PC-3 (cell line): ENCODE data around the gene NKD2.

Experiments used
- CTCF ChIP-seq: fragments of 300-600 bp; sonication (generic); conservative IDR thresholded peaks from 2 replicates; pipeline ENCODE4 v1.5.1; 2017; ENCODE audit warnings: antibody characterized with exemption, low read depth, mild to moderate bottlenecking, low read length
- EZH2 ChIP-seq: fragments of 300-600 bp; sonication (generic); IDR thresholded peaks from one replicate; pipeline ENCODE4 v1.6.1; 2017; ENCODE audit warnings: antibody characterized with exemption, mild to moderate bottlenecking, low read length; ENCODE audit not compliant: unreplicated experiment

DNA sequence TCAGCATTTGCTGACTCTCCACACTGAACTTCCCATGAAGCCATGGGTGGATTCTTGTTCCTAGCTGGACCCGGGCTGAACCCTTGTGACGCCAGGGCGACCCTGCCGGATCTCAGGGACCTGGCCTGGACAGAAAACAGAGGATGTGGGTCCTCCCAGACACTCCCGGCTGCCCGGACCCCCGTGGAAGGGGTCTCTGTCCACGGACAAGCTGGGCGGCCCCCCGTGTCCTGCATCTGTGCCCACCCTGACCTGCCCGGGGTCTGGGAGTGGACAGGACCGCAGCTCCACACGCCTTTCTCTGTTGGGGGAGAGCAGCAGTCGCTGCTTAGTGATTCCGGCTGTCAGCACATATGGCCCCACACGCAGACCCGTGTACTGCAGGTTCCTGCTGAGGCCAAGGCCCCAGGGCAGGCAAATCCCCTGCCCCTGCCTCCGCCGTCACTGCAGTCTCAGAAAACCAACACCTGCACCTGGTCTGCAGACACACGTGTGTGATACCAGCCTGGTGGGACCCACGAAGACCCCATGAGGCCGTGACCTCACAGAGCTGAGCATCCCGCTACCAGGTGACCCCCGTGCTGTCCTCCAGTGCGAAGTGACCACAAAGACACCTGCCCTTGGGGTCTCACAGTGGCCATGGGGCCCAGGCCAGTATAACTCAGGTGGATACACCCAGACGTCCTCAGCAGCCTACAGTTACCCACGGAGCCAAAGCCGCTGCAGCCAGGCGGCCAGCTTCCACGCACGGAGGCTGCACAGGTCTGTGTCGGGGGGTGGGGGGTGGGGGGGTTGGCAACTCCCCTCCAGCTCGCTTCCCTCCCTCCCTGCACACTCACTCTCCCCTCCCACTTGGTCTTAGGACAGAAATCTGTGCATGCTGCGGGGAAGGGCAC, 50.6 kb downstream of the NKD2 start:
- TF ChIP-seq CTCF (no peak), EZH2 (no peak)
